ENCODE measurements around the gene FMOD.
"Not testable (repeated sequence)": the region's sequence is repeated elsewhere in the genome, so short reads cannot be mapped to it uniquely, and the experiment has no call there.

Gene FMOD

DNA sequence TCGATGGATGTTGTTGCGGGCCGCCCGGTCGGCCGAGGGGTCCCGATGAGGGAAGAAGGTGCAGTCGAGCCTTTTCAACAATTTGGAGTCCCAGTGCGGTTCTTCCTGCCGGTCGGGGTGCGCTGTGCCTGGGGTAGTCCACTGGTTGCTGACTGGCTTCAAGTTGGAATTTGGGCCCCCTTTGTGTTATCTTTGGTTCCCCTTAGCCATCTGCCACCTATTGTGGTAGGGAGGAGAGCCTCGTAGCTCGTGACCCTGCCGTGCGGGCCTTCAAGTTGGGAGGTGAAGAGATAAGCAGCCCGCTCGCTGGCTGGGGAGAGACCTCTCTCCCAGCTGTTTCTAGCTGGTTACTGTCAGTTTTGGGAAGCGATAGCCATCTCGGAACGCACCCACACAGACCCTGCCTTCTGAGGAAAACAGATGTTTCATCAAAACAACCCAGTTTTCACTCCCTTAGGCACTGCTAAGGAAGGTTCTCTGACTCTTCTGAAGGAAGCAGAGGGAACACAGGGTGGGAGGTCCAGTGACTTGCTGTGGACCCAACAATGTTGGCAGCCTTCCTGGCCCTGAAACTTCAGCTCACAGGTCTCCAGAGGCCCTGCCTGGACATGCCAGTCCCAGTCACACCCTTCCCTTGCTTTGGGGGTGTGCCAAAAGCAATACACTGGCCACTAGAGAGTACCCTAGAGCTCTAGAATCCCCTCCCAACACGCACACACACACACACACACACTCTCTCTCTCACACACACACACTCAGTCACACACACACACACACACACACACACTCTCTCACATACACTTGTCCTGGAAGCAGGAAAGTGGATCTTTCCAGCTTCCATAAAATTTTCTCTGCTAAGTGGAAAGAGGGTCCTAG is 44.6 kb downstream of the FMOD start:
- DNase-seq (ENCODE audit: low spot score), result peak; percentile 47

DNA sequence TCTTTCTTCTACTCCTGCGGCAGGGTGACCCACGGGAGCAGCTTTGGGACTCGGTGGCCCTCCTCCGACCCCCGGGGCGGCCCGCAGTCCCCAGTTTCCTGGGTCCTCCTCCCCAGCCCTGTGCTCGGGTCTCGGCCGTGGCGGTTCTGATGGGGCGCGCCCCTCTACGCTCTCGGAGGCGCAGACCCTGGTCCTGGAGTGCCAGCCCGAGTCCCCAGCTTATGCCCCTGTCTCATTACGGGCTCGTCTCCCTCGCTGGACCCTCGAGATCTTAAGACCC is 45.2 kb downstream of the FMOD start:
- DNase-seq (ENCODE audit: low spot score), result no peak

GRCh38 chr1:203304919-203305808 is 45.8 kb downstream of the FMOD start, which contains the start of gene BTG2:
TSS of gene BTG2 (plus strand) at chr1:203305519. CDS start at chr1:203305607, 88 bp downstream.
- DNase-seq (ENCODE audit: low spot score), result peak; percentile 96

DNA sequence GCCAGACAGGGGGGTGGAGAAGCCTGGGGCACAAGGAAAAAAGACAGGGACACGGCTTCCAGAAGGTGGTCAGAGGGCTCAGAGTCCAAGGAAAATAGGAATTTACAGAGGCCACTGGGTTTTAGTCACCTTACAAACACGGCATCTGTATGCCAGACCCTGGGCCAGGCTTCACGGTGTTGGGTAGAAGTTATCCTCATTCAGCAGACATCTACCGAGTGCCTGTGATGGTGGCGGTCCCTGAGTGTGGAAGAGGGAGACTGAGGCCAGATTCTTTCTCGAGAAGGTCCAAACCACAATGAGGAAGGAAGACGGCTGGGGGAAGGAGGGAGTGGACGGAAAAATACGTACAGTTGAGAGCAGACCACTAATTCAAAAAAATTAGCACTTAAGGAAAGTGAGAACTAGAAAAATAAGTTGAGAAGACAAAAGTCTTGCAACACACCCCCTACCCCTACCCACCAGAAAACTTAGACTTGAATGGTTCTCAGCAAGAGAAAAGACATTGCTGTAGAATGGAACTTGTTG is 46.5 kb downstream of the FMOD start:
- no peak for DNase-seq (ENCODE audit: low spot score)

DNA sequence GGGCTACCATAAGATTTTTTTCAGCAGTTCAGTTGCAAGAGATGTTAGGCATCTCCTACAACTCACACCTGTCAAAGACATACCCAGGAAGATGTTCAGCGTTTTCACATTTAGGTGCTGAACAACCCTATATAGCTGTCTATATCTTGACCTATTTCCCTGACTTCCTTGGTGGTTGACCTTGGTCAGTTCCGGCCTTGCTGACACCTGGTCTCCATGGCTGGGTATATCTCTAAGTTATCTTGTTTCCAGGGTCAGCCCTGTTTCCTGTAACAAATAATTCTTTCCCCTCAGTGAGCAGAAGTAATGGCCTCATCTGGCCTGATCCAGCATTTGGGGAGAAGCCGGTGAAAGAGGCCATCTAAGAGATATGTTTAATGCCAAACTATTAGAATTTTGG is 48.0 kb downstream of the FMOD start:
- no peak for DNase-seq (ENCODE audit: low spot score)

DNA sequence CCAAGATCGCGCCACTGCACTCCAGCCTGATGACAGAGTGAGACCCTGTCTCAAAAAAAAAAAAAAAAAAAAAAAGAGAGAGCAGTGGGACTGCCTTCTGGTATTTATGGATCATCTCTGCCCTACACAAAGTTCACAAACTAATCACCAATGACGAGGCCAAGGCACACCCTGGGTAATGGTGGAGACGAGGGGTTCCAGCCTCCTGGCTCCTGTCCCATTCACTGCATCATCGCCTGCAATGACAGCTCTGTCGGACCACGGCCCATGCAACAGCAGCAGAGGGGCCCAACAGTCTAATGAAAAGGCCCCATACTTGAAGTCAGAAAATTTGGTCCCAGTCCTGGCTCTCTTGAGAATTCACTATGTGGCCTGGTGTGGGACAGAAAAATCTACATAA is 48.5 kb downstream of the FMOD start:
- no peak for DNase-seq (ENCODE audit: low spot score)

GRCh38 chr1:203301331-203301668 is 49.6 kb downstream of the FMOD start:
- no peak for DNase-seq (ENCODE audit: low spot score)

- no peak for DNase-seq (ENCODE audit: low spot score)
Measured at GRCh38 chr1:203300441-203301330, 50.2 kb downstream of the FMOD start.

- DNase-seq (ENCODE audit: low spot score), result not testable (repeated sequence)
Measured at GRCh38 chr1:203299719-203300429, 51.0 kb downstream of the FMOD start.

DNA sequence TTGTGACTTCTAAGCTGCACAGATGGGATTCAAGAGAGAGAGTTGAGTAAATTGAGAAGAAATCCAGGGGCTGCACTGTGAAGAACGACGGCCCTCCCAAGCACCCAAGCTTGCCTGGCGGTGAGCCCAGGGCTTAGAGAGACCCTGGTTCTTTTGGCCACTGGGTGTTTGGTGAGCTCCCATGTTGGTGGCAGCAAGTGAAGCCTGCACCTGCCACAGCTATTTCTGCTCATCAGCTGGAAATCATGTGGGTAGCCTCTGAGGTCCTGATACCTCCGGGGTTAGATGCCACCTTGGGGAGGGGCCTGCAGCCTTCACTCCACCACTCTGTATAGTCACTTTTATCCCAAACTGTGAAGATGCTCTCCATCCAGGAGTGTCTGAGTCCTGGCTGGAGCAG is 51.8 kb downstream of the FMOD start:
- no peak for DNase-seq (ENCODE audit: low spot score)

- DNase-seq (ENCODE audit: low spot score), result no peak
Measured at GRCh38 chr1:203296460-203297073, 54.4 kb downstream of the FMOD start.

DNA sequence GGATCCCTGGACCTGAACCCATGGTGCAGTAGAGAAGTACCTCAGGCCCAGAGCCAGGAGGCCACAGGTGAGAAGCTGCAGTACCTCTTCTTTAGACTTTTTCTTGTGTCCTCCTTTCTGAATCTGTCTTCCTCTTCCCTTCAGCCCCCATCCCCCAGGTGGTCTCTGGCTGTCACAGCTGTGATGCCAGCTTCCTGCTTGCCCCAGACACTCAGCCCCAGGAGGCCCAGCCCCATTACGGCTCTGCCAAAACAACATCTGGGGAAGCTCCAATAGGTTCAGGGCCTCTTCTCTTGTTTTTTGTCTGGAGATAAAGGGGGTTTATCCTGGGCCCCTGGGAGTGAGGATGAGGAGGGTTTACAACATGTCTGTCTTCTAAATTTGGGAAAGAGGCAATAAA is 55.1 kb downstream of the FMOD start:
- DNase-seq (ENCODE audit: low spot score), result no peak

GRCh38 chr1:203291201-203292096 is 59.5 kb downstream of the FMOD start:
- DNase-seq (ENCODE audit: low spot score), result no peak

All from iPS-NIHi11 (cell line).